Activated CD8-positive, alpha-beta T cell treated with anti-CD3 and anti-CD28 coated beads for 36 hours (primary cell): ENCODE measurements around the gene LITAFD. TPM values are rescaled to one million over a fixed set of nuclear protein-coding genes. Genes with fewer than 3 reads are reported as not detected.
A peak's percentile ranks its signal among the peaks of the same experiment; 100 is the strongest.
"Not testable (repeated sequence)": the region's sequence is repeated elsewhere in the genome, so short reads cannot be mapped to it uniquely, and the experiment has no call there.

Source experiments
- ATAC-seq: fragments of 200-7000 bp; cut with Tn5 transposase; one replicate; pipeline ENCODE4 v1.10.0; 2021; ENCODE audit warnings: mild to moderate bottlenecking, moderate library complexity
- CTCF ChIA-PET: fragments of 350-600 bp; sonication (Branson Sonifier 250); formaldehyde crosslinking; loops from one replicate; lab custom pipeline; 2021; ENCODE audit warnings: antibody characterized with exemption; lab: Charles Lee
- POLR2A ChIA-PET: fragments of 350-600 bp; sonication (Branson Sonifier 250); formaldehyde crosslinking; loops from one replicate; lab custom pipeline; 2021; ENCODE audit warnings: antibody characterized with exemption; lab: Charles Lee
- DNase-seq: peaks from one replicate; pipeline ENCODE4 v3.0.0-alpha.2; 2020
- H3K27ac Mint-ChIP-seq: one replicate; pipeline ENCODE4 v1.8.0; 2021; ENCODE audit warnings: mild to moderate bottlenecking, mixed read lengths
- H3K27me3 Mint-ChIP-seq: one replicate; pipeline ENCODE4 v1.8.0; 2021; ENCODE audit warnings: mixed read lengths
- H3K36me3 Mint-ChIP-seq: one replicate; pipeline ENCODE4 v1.8.0; 2021; ENCODE audit warnings: low read depth, mixed read lengths
- H3K4me1 Mint-ChIP-seq: one replicate; pipeline ENCODE4 v1.8.0; 2021; ENCODE audit warnings: low read depth, mixed read lengths
- H3K4me3 Mint-ChIP-seq: one replicate; pipeline ENCODE4 v1.8.0; 2021; ENCODE audit warnings: mild to moderate bottlenecking, moderate library complexity, mixed read lengths
- H3K9me3 Mint-ChIP-seq: one replicate; pipeline ENCODE4 v1.8.0; 2021; ENCODE audit warnings: mixed read lengths
- CTCF ChIP-seq: fragments of 200-600 bp; IDR thresholded peaks from one replicate; pipeline ENCODE4 v1.8.0; 2022; ENCODE audit warnings: antibody characterized with exemption, mild to moderate bottlenecking
- intact Hi-C: fragments of 100-400 bp; cut with micrococcal nuclease; formaldehyde crosslinking; loops from one replicate; pipeline ENCODE4 v1.10.0; 2022
- total RNA-seq, 2 experiments: library from RNA; stranded (reverse); gene quantifications; one replicate each; pipeline ENCODE4 v1.2.3, GENCODE V29; 2021

Gene LITAFD
- total RNA-seq, 2 experiments from 2014 or later = not detected

- ATAC-seq (no peak), DNase-seq (no peak)
- Mint-ChIP-seq H3K9me3 (no peaks in the 10 kb centered on the region), H3K27ac (no peak overlapping the region), H3K4me3 (no peak overlapping the region), H3K36me3 (peaks cover 67% of the 10 kb centered on the region), H3K27me3 (no peaks in the 10 kb centered on the region), H3K4me1 (peaks cover 25% of the 10 kb centered on the region)
- ChIA-PET CTCF (interaction anchor here (0.8 to 2.4 kb wide), 4 partner anchors 9 to 98 kb away, joined by 3 to 13 read pairs (median 7); no protein-coding TSS in a partner anchor), POLR2A (no interaction called here)
- no peak for TF ChIP-seq CTCF
- intact Hi-C loops = no loop called here
Measured at GRCh38 chr16:8910811-8911210, 28.7 kb downstream of the LITAFD start.

- Mint-ChIP-seq H3K9me3 (no peaks in the 10 kb centered on the region), H3K4me1 (peaks cover 25% of the 10 kb centered on the region), H3K4me3 (no peak overlapping the region), H3K27ac (peak overlapping the region; percentile 60), H3K36me3 (peaks cover 62% of the 10 kb centered on the region), H3K27me3 (no peaks in the 10 kb centered on the region)
- TF ChIP-seq CTCF = no peak
- no peak for DNase-seq
- CTCF ChIA-PET = no interaction called here
- ATAC-seq = no peak
- POLR2A ChIA-PET = interaction anchor here (0.6 kb wide), 1 partner anchor 213 kb away, joined by 3 read pairs; no protein-coding TSS in a partner anchor
- intact Hi-C loops = no loop called here
Measured at GRCh38 chr16:8912793-8913192, 30.6 kb downstream of the LITAFD start.

GRCh38 chr16:8914098-8914497 lies 31.9 kb downstream of the LITAFD start:
- Mint-ChIP-seq H3K27me3 (no peaks in the 10 kb centered on the region), H3K9me3 (no peaks in the 10 kb centered on the region), H3K4me1 (peaks cover 28% of the 10 kb centered on the region), H3K36me3 (peaks cover 60% of the 10 kb centered on the region), H3K4me3 (no peak overlapping the region), H3K27ac (no peak overlapping the region)
- ChIA-PET POLR2A (no interaction called here), CTCF (interaction anchor here (1.0 to 2.6 kb wide), 3 partner anchors 22 to 220 kb away, joined by 3 to 10 read pairs (median 4); no protein-coding TSS in a partner anchor)
- TF ChIP-seq CTCF = no peak
- DNase-seq (no peak), ATAC-seq (no peak)
- intact Hi-C loops = no loop called here

- peaks cover 42% of the 10 kb centered on the region for H3K4me1 Mint-ChIP-seq
- ATAC-seq = no peak
- H3K27me3 Mint-ChIP-seq = no peaks in the 10 kb centered on the region
- peaks cover 69% of the 10 kb centered on the region for H3K36me3 Mint-ChIP-seq
- no peak overlapping the region for H3K4me3 Mint-ChIP-seq
- no peak for DNase-seq
- no peak for TF ChIP-seq CTCF
- intact Hi-C loops = no loop called here
- CTCF ChIA-PET = interaction anchor here (0.8 to 3.7 kb wide), 6 partner anchors 10 to 218 kb away, joined by 3 to 23 read pairs (median 5); no protein-coding TSS in a partner anchor
- no peaks in the 10 kb centered on the region for H3K9me3 Mint-ChIP-seq
- H3K27ac Mint-ChIP-seq = no peak overlapping the region
- POLR2A ChIA-PET = no interaction called here
Measured at GRCh38 chr16:8915722-8916301, 33.7 kb downstream of the LITAFD start.

- peak overlapping the region; percentile 0 for H3K27ac Mint-ChIP-seq
- peaks cover 48% of the 10 kb centered on the region for H3K4me1 Mint-ChIP-seq
- DNase-seq (no peak), ATAC-seq (no peak)
- H3K4me3 Mint-ChIP-seq = no peak overlapping the region
- CTCF ChIA-PET = interaction anchor here (0.8 to 3.7 kb wide), 4 partner anchors 11 to 217 kb away, joined by 3 to 23 read pairs (median 5); no protein-coding TSS in a partner anchor
- no peak for TF ChIP-seq CTCF
- no peaks in the 10 kb centered on the region for H3K27me3 Mint-ChIP-seq
- POLR2A ChIA-PET = no interaction called here
- peaks cover 70% of the 10 kb centered on the region for H3K36me3 Mint-ChIP-seq
- intact Hi-C loops = no loop called here
- H3K9me3 Mint-ChIP-seq = no peaks in the 10 kb centered on the region
Measured at GRCh38 chr16:8916541-8917225, 34.5 kb downstream of the LITAFD start.

- H3K27ac Mint-ChIP-seq, H3K9me3 Mint-ChIP-seq, intact Hi-C loops, DNase-seq, H3K4me3 Mint-ChIP-seq, ATAC-seq, H3K27me3 Mint-ChIP-seq: not testable (repeated sequence)
- Mint-ChIP-seq H3K4me1 (peaks cover 52% of the 10 kb centered on the region), H3K36me3 (peaks cover 71% of the 10 kb centered on the region)
- POLR2A ChIA-PET = interaction anchor here (0.7 kb wide), 1 partner anchor 79 kb away, joined by 3 read pairs; no protein-coding TSS in a partner anchor
- CTCF ChIA-PET = interaction anchor here (3.7 kb wide), 1 partner anchor 19 kb away, joined by 23 read pairs; no protein-coding TSS in a partner anchor
Measured at GRCh38 chr16:8917336-8917735, 35.2 kb downstream of the LITAFD start.
